Tibial nerve (tissue), 4 donors: ENCODE measurements around the gene CELF1. TPM values are rescaled to one million over a fixed set of nuclear protein-coding genes. Genes with fewer than 3 reads are reported as not detected.
"Not testable (repeated sequence)": the region's sequence is repeated elsewhere in the genome, so short reads cannot be mapped to it uniquely, and the experiment has no call there.

ENCODE experiments used
- DNase-seq, 2 donors: peaks; one replicate each; pipeline ENCODE4 v3.0.0-alpha.2; 2019; ENCODE audit warnings: low spot score in 2 of 2
- H3K27ac ChIP-seq, 4 donors: fragments of 200-600 bp; sonication (generic) in 3 of 4; one replicate each; pipeline ENCODE4 v1.5.1; 2017 to 2019; ENCODE audit warnings: mild to moderate bottlenecking in 1 of 4
- H3K27me3 ChIP-seq, 2 donors: fragments of 200-600 bp; sonication (generic) in 1 of 2; one replicate each; pipeline versions ENCODE4 v1.5.1 to v1.6.0; 2017 to 2019
- H3K36me3 ChIP-seq, 3 donors: fragments of 200-600 bp; sonication (generic); one replicate each; pipeline ENCODE4 v1.5.1; 2018 to 2019
- H3K4me1 ChIP-seq, 4 donors: fragments of 200-600 bp; sonication (generic) in 3 of 4; one replicate each; pipeline ENCODE4 v1.5.1; 2017 to 2019
- H3K4me3 ChIP-seq, 4 donors: fragments of 200-600 bp; sonication (generic) in 3 of 4; one replicate each; pipeline ENCODE4 v1.5.1; 2017 to 2019; ENCODE audit warnings: mild to moderate bottlenecking in 1 of 4, moderate library complexity in 1 of 4
- H3K9me3 ChIP-seq, 4 donors: fragments of 200-600 bp; sonication (generic) in 3 of 4; one replicate each; pipeline ENCODE4 v1.5.1; 2017 to 2019
- EP300 ChIP-seq, 2 donors: sonication (generic); formaldehyde crosslinking; IDR thresholded peaks; one replicate each; pipeline ENCODE4 v1.6.1; 2017; ENCODE audit warnings: antibody characterized with exemption in 2 of 2, mild to moderate bottlenecking in 1 of 2
- POLR2A ChIP-seq, 2 donors: fragments of 450-650 bp; IDR thresholded peaks; one replicate each; pipeline ENCODE4 v1.6.1; 2017; ENCODE audit warnings: antibody characterized with exemption in 2 of 2, mild to moderate bottlenecking in 2 of 2, moderate library complexity in 2 of 2
- WGBS, 2 donors: methylation state at CpG; one replicate each; pipeline ENCODE4 v1.1.5; 2018; 5-methylcytosine and 5-hydroxymethylcytosine counted together
- total RNA-seq, 4 donors: library from RNA; depleted of rRNA; stranded (reverse); fragments of >200 nt; gene quantifications; one replicate each; pipeline ENCODE4 v1.1.0, GENCODE V29; 2016
- TF ChIP-seq, protein P1 (sequence below), 5 experiments: fragments of 200-600 bp in 3 of 5; fragments of 450-650 bp in 2 of 5; sonication (generic) in 3 of 5; IDR thresholded peaks; one replicate each; pipeline ENCODE4 v1.5.1; 2016 to 2019; ENCODE audit warnings: antibody characterized with exemption in 5 of 5, mild to moderate bottlenecking in 3 of 5, moderate library complexity in 2 of 5

Gene CELF1
- total RNA-seq, 4 donors from 2014 or later, result 70.3 to 144 (median 127) TPM

DNA sequence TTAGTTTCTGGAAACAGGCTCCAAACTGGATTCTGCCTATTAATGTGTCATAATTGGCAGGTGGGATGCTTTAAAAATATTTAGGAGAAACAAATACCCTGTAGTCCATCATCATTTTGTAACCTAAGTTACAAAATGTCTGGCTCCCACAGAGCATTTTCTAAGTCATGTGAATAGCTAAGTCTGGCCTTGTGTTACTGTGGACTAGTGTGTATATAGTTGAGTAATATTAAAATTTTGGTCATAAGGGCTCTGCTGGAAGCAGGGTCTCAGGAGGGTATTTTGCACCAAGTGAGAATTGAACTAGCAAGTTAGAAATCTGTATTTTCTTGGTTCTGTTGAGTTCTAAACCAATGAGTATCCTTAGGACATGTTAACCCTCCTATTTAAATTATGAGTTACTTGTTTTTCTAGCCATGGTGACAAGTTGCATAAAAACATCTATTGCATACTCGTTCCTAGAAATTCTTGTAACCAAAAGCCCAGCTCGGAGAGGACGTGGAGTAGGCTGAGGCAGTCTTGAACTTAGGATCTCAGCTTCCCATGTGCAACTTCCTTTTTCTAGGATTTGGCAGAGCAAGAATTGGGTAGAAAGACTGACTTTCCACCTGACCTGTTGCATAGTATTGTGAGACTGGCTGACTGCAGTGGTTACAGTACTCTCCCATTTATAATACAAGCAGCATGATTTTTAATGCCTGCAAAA lies 17.9 kb upstream of the CELF1 start:
- H3K4me3 ChIP-seq, result no peak overlapping the region
- DNase-seq, result no peak
- peaks cover 3 to 74% (median 8%) of the 10 kb centered on the region in 3 donors for H3K36me3 ChIP-seq
- peaks cover 0 to 37% (median 6%) of the 10 kb centered on the region in 4 donors for H3K4me1 ChIP-seq
- H3K27ac ChIP-seq, result no peak overlapping the region
- TF ChIP-seq EP300 (IDR thresholded peaks at IDR 0.05) (no peak), POLR2A (IDR thresholded peaks at IDR 0.05) (no peak)
- TF ChIP-seq, protein P1, sequence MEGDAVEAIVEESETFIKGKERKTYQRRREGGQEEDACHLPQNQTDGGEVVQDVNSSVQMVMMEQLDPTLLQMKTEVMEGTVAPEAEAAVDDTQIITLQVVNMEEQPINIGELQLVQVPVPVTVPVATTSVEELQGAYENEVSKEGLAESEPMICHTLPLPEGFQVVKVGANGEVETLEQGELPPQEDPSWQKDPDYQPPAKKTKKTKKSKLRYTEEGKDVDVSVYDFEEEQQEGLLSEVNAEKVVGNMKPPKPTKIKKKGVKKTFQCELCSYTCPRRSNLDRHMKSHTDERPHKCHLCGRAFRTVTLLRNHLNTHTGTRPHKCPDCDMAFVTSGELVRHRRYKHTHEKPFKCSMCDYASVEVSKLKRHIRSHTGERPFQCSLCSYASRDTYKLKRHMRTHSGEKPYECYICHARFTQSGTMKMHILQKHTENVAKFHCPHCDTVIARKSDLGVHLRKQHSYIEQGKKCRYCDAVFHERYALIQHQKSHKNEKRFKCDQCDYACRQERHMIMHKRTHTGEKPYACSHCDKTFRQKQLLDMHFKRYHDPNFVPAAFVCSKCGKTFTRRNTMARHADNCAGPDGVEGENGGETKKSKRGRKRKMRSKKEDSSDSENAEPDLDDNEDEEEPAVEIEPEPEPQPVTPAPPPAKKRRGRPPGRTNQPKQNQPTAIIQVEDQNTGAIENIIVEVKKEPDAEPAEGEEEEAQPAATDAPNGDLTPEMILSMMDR (IDR thresholded peaks at IDR 0.05), result no peak
- H3K9me3 ChIP-seq, result no peaks in the 10 kb centered on the region
- 81 to 87% methylated on average over 3 of the region's 3 CpGs for WGBS, 2 donors
- no peaks in the 10 kb centered on the region for H3K27me3 ChIP-seq

DNA sequence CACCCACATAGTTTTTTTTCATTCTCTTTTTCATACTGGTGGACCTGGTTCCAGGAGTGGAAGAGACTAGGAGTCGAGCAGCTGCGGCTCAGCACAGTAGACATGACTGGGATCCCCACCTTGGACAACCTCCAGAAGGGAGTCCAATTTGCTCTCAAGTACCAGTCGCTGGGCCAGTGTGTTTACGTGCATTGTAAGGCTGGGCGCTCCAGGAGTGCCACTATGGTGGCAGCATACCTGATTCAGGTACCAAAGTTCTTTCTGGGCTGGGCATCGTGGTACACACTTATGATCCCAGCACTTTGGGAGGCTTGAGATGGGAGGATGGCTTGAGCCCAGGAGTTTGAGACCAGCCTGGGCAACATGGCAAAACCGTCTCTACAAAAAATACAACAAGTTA lies 16.7 kb upstream of the CELF1 start:
- 99% methylated on average over 7 of the region's 7 CpGs for WGBS, 2 donors
- peaks cover 0 to 43% (median 8%) of the 10 kb centered on the region in 4 donors for H3K4me1 ChIP-seq
- DNase-seq, result no peak
- H3K27ac ChIP-seq, result no peak overlapping the region
- no peak overlapping the region for H3K4me3 ChIP-seq
- H3K27me3 ChIP-seq, result no peaks in the 10 kb centered on the region
- peaks cover 3 to 63% (median 8%) of the 10 kb centered on the region in 3 donors for H3K36me3 ChIP-seq
- TF ChIP-seq, protein P1 (IDR thresholded peaks at IDR 0.05), result no peak
- TF ChIP-seq POLR2A (IDR thresholded peaks at IDR 0.05), result no peak
- TF ChIP-seq EP300 (IDR thresholded peaks at IDR 0.05), result no peak
- no peaks in the 10 kb centered on the region for H3K9me3 ChIP-seq

DNA sequence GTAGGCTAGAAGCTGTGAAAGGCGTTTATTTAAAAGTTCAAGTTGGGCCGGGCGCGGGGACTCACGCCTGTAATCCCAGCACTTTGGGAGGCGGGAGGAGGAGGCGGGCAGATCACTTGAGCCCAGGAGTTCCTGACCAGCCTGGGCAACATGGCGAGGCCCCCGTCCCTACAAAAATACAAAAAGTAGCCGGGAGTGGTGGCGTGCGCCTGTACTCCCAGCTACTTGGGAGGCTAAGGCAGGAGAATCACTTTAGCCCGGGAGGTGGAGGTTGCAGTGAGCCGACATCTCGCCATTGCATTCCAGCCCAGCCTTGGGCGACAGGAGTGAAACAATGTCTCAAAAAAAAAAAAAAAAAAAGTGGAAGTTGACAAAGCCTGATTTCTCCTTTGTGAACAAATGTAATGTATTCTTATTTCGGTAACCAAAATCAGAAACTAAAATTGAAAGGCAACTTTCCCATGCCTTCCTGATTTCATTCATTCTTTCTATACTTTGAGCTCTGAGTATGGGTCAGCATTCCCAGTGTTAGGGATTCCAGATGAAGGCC lies 13.3 kb upstream of the CELF1 start:
- H3K9me3 ChIP-seq, result no peaks in the 10 kb centered on the region
- peak overlapping the region; percentile 75 to 93 (median 88) for H3K27ac ChIP-seq
- TF ChIP-seq EP300 (IDR thresholded peaks at IDR 0.05), result no peak
- H3K27me3 ChIP-seq, result no peaks in the 10 kb centered on the region
- H3K36me3 ChIP-seq, result peaks cover 0 to 29% (median 0%) of the 10 kb centered on the region in 3 donors
- H3K4me3 ChIP-seq, result peak overlapping the region; percentile 78 to 81 (median 80)
- no peak for DNase-seq
- H3K4me1 ChIP-seq, result peaks cover 0 to 21% (median 8%) of the 10 kb centered on the region in 4 donors
- 59 to 62% methylated on average over 17 of the region's 17 CpGs for WGBS, 2 donors

DNA sequence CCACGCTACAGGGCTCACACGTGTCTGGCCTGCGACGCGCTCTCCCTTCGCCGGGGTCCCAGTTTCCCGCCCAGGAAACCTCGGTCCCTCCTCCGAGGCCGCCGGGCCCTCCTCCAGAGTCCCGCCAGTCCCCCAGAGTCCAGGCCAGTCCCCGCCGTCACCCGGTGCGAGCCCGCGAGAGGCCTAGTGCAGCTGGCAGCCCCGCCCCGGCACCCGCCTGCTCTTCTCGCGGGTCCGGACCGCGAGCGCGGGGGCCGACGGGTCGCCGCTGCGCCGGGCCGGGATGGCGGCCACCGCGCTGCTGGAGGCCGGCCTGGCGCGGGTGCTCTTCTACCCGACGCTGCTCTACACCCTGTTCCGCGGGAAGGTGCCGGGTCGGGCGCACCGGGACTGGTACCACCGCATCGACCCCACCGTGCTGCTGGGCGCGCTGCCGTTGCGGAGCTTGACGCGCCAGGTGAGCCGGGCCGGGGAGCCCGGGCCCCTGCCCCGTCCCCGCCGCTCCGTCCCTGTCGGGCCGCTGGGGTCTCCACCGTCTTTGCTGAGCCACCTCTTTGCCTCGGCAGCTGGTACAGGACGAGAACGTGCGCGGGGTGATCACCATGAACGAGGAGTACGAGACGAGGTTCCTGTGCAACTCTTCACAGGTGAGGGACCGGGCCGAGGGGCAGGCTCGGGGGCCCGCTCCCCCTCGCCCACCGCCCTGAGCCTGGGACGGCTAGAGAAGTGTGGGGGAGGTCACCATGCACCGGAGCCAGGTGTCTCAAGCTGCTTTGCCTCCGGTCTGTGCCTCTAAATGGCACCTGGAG lies 12.6 kb upstream of the CELF1 start, which contains the start of gene PTPMT1:
TSS of gene PTPMT1 (plus strand) at position 260 of the 809 bp plus-strand sequence. CDS start at position 284, 24 bp downstream.
- no peaks in the 10 kb centered on the region for H3K27me3 ChIP-seq
- no peaks in the 10 kb centered on the region for H3K9me3 ChIP-seq
- TF ChIP-seq POLR2A (IDR thresholded peaks at IDR 0.05) (peak in 1 of 2 donors; percentile 45), EP300 (IDR thresholded peaks at IDR 0.05) (no peak)
- 2 to 7% methylated on average over 12 to 32 of the region's 86 CpGs for WGBS, 2 donors
- peak within 1 kb of the TSS; percentile 75 to 93 (median 88) for H3K27ac ChIP-seq
- H3K4me1 ChIP-seq, result peaks cover 0 to 21% (median 8%) of the 10 kb centered on the region in 4 donors
- H3K36me3 ChIP-seq, result peaks cover 0 to 22% (median 0%) of the 10 kb centered on the region in 3 donors
- peak within 1 kb of the TSS; percentile 78 to 81 (median 80) for H3K4me3 ChIP-seq
- peak in 1 of 2 donors; percentile 31 for DNase-seq

DNA sequence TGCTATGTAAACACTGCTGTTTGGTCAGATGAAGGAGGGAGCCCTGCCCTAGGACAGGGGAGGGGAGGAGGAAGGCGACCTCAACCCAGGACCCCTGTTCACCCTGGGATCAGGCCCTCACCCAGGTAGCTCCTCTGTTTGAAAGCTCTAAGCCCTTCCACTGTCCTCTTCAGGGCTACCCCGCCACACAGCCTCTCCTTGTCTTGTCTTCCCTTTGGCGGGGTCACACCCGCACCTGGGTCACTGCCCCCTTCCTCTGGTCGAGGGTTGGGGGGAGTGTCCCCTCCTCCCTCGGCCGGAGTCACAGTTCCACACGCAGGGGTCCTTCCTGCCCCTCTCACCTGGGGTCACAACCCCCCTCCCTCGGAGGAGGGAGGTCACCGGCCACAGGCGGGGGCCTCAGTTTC lies 12.0 kb upstream of the CELF1 start:
- H3K4me1 ChIP-seq, result peaks cover 0 to 21% (median 8%) of the 10 kb centered on the region in 4 donors
- no peaks in the 10 kb centered on the region for H3K9me3 ChIP-seq
- 10 to 20% methylated on average over 9 to 11 of the region's 11 CpGs for WGBS, 2 donors
- peak overlapping the region; percentile 75 to 93 (median 88) for H3K27ac ChIP-seq
- H3K36me3 ChIP-seq, result peaks cover 0 to 18% (median 0%) of the 10 kb centered on the region in 3 donors
- no peaks in the 10 kb centered on the region for H3K27me3 ChIP-seq
- TF ChIP-seq EP300 (IDR thresholded peaks at IDR 0.05) (no peak), POLR2A (IDR thresholded peaks at IDR 0.05) (no peak)
- TF ChIP-seq, protein P1 (IDR thresholded peaks at IDR 0.05), result no peak
- H3K4me3 ChIP-seq, result peak overlapping the region; percentile 78 to 81 (median 80)
- DNase-seq, result no peak

DNA sequence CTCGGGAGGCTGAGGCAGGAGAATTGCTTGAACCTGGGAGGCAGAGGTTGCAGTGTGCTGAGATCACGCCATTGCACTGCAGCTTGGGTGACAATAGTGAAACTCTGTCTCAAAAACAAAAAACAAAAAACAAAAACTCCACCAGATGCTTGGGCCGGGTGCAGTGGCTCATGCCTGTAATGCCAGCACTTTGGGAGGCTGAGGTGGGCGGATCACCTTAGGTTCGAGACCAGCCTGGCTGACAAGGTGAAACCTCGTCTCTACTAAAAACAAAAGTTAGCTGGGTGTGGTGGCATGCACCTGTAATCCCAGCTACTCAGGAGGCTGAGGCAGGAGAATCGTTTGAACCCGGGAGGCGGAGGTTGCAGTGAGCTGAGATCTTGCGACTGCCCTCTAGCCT lies 11.4 kb upstream of the CELF1 start:
- not testable (repeated sequence) for H3K27me3 ChIP-seq, H3K4me3 ChIP-seq, H3K27ac ChIP-seq, DNase-seq, H3K9me3 ChIP-seq
- WGBS, 2 donors, result 92 to 95% methylated on average over 10 of the region's 10 CpGs
- peaks cover 0 to 21% (median 8%) of the 10 kb centered on the region in 4 donors for H3K4me1 ChIP-seq
- peaks cover 0 to 13% (median 0%) of the 10 kb centered on the region in 3 donors for H3K36me3 ChIP-seq

DNA sequence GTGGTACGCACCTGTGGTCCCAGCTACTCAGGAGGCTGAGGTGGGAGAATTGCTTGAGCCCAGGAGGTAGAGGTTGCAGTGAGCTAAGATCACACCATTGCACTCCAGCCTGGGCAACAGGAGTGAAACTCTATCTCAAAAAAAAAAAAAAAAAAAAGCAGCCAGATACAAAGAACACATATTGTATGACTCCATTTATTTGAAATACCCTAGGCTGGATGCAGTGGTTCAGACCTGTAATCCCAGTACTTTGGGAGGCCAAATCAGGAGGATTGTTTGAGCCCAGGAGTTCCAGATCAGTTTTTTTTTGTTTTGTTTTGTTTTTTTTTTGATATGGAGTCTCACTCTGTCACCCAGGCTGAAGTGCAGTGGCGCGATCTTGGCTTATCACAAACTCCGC lies 9.5 kb upstream of the CELF1 start:
- not testable (repeated sequence) for H3K36me3 ChIP-seq, H3K27ac ChIP-seq, H3K27me3 ChIP-seq, DNase-seq, H3K4me3 ChIP-seq, H3K9me3 ChIP-seq
- peaks cover 0 to 21% (median 8%) of the 10 kb centered on the region in 4 donors for H3K4me1 ChIP-seq
- 95% methylated on average over 4 of the region's 4 CpGs for WGBS, 2 donors
